Measurements from ENCODE around the gene TMEM240. TPM values are rescaled to one million over a fixed set of nuclear protein-coding genes. Genes with fewer than 3 reads are reported as not detected.
A peak's percentile ranks its signal among the peaks of the same experiment; 100 is the strongest.
"Not testable (repeated sequence)": the region's sequence is repeated elsewhere in the genome, so short reads cannot be mapped to it uniquely, and the experiment has no call there.

TMEM240 gene
- total RNA-seq, 1 experiment from 2014 or later = 1.1 TPM

DNA sequence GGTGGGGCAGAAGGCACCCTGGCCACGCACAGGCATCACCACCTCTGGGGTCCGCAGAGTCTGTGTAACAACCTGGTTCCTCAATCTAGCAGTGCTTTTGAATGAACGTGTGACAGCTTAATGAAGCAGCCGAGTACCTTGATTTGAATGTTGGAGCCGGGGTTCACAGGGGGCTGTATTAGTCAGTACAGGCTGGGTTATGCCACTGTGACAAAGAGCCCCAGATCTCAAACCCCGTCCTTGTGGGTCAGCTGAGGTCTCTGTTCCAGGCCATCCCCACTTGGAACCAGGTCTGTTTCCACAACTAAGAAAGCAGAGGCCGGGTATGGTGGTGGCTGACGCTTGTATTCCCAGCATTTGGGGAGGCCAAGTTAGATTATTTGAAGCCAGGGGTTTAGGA is 10.5 kb downstream of the TMEM240 start:
- in situ Hi-C loops (cut with HindIII; ENCODE audit: low sequenced_read_pairs) = no loop called here
- DNase-seq (ENCODE audit: low spot score) = no peak

- in situ Hi-C loops (cut with HindIII; ENCODE audit: low sequenced_read_pairs) = no loop called here
- no peak for DNase-seq (ENCODE audit: low spot score)
Measured at GRCh38 chr1:1529321-1529720, 11.1 kb downstream of the TMEM240 start.

GRCh38 chr1:1528301-1529267 is 11.8 kb downstream of the TMEM240 start:
- no peak for DNase-seq (ENCODE audit: low spot score)
- in situ Hi-C loops (cut with HindIII; ENCODE audit: low sequenced_read_pairs) = no loop called here

GRCh38 chr1:1527092-1527816 is 13.2 kb downstream of the TMEM240 start:
- no peak for DNase-seq (ENCODE audit: low spot score)
- in situ Hi-C loops (cut with HindIII; ENCODE audit: low sequenced_read_pairs) = no loop called here

DNA sequence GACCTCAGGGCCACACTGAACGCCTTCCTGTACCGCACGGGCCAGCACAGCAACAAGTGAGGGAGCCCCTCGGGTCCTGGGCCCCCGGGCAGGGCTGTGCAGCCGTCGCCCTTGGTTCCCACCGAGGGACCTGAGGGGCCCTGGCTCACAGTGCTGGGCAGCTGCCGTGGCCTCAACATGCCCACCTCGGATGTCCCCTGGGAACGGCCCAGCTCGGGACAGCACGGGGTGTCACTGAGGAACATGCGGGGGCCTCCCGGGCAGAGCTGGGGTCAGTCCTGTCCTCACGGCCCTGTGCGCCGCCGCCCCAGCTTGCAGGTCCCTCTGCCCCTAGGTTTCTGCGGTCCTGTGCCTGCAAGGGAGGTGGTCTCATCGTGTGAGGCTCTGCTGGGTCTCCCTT is 13.9 kb downstream of the TMEM240 start:
- DNase-seq (ENCODE audit: low spot score); in situ Hi-C loops (cut with HindIII; ENCODE audit: low sequenced_read_pairs): not testable (repeated sequence)

GRCh38 chr1:1524750-1525383 is 15.6 kb downstream of the TMEM240 start:
- in situ Hi-C loops (cut with HindIII; ENCODE audit: low sequenced_read_pairs); DNase-seq (ENCODE audit: low spot score): not testable (repeated sequence)

DNA sequence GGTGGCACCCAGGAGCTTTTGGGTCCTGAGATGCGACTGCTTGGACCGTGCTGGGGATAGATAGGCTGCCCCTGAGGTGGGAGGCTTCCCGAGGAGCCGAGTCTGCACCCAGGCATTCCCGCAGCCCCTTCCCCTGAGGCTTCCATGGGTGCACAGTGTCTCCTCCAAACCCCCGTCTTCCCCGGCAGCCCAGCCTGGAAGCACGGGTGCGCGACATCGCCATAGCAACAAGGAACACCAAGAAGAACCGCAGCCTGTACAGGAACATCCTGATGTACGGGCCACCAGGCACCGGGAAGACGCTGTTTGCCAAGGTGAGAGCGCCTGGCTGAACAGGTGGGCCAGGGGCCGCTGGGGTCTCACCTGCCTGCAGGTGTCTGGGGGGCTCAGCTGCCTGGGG is 16.8 kb downstream of the TMEM240 start:
- DNase-seq (ENCODE audit: low spot score); in situ Hi-C loops (cut with HindIII; ENCODE audit: low sequenced_read_pairs): not testable (repeated sequence)

DNA sequence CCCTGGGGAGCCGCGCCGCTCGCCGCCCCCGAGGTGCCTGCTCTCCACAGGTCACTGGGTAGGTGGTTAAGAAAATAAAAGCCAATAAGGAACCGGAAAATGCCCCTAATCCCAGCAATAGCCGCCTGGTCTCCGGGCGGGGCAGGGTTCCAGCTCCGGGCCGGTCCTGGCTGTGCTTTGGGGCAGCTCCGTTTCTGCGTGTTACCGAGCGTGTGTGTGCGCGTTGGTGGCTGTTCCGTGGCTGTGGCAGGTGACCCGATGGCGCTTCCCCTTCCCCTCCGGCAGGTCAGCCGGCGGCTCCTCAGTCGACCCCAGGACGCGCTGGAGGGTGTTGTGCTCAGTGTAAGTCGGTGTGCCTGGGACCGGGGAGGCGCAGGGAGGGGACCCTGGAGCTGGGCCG is 17.2 kb downstream of the TMEM240 start:
- DNase-seq (ENCODE audit: low spot score); in situ Hi-C loops (cut with HindIII; ENCODE audit: low sequenced_read_pairs): not testable (repeated sequence)

- DNase-seq (ENCODE audit: low spot score); in situ Hi-C loops (cut with HindIII; ENCODE audit: low sequenced_read_pairs): not testable (repeated sequence)
Measured at GRCh38 chr1:1522536-1522935, 17.9 kb downstream of the TMEM240 start.

DNA sequence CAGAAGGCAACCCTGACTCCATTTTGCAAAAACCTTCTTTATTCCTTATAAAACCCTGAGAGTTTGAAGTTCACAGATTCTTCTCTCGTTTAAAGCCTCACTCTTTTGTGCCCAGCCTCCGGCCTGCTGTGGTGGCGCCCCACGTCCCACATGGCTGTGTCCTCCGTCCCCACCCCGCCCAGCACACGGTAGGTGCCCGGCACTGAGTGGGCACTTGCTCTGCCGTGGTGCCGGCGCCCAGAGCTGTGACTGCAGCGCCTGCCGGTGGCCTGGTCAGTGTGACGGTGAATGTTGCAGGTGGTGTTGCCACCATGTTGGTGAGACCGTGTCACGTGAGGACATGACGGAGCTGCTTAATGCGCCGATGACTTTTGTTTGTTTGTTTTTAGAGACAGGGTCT is 19.1 kb downstream of the TMEM240 start:
- no peak for DNase-seq (ENCODE audit: low spot score)
- in situ Hi-C loops (cut with HindIII; ENCODE audit: low sequenced_read_pairs) = no loop called here

- in situ Hi-C loops (cut with HindIII; ENCODE audit: low sequenced_read_pairs); DNase-seq (ENCODE audit: low spot score): not testable (repeated sequence)
Measured at GRCh38 chr1:1519805-1520505, 20.5 kb downstream of the TMEM240 start.

DNA sequence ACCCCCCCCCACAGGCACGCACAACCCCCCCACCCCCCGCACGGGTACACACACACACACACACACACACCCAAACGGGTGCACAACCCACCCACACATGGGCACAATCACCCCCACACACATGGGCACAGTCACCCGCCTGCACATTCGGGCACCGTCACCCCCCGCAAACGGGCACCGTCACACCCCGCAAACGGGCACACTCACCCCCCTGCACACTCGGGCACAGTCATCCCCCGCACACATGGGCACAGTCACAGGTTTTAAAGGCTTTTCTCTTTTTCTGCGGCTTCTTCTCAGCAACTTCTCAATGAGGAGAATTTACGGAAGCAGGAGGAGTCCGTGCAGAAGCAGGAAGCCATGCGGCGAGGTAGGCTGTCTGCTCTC is 21.8 kb downstream of the TMEM240 start:
- DNase-seq (ENCODE audit: low spot score) = not testable (repeated sequence)

GRCh38 chr1:1517973-1518620 is 22.3 kb downstream of the TMEM240 start:
- DNase-seq (ENCODE audit: low spot score) = no peak

More for the DNA sequence above, 21.8 kb downstream of the TMEM240 start:
- in situ Hi-C loops (cut with HindIII; ENCODE audit: low sequenced_read_pairs) = not testable (repeated sequence)

DNA sequence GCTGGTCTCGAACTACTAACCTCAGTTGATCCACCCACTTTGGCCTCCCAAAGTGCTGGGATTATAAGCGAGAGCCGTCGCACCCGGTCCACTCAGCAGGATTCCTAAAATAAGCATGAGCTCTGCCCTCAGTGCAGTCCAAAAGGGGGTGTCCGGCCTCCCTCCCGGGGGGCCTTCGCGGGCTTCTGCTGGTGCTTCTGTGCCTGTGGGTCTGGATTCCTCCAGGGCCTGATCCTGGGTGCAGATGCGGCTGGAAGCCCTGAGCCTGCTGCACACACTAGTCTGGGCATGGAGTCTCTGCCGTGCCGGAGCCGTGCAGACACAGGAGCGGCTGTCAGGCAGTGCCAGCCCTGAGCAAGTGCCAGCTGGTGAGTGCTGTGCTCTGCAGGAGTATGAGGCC is 23.5 kb downstream of the TMEM240 start:
- in situ Hi-C loops (cut with HindIII; ENCODE audit: low sequenced_read_pairs); DNase-seq (ENCODE audit: low spot score): not testable (repeated sequence)

More at GRCh38 chr1:1517973-1518620, 22.3 kb downstream of the TMEM240 start:
- in situ Hi-C loops (cut with HindIII; ENCODE audit: low sequenced_read_pairs) = no loop called here

- in situ Hi-C loops (cut with HindIII; ENCODE audit: low sequenced_read_pairs); DNase-seq (ENCODE audit: low spot score): not testable (repeated sequence)
Measured at GRCh38 chr1:1514376-1514775, 26.0 kb downstream of the TMEM240 start.

DNA sequence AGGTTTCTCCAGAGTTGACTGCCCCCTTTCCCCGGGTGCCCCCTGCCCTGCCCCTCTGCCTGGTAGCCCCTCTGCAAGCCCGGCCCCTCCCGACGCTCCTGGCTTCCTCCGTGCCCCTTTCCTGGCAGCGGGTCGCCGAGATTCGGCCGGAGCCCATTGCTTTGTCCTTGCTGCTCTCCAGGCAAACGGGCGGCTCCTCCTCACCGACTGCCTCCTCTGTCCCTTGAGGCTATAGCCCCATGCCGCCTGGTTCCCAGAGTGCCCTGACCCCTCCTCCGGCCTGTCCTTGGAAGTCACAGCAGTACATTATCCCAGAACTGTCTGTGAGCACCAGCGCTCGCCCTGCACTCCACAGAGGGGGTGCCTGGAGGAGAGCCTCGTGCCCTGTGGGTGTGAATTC is 26.7 kb downstream of the TMEM240 start:
- DNase-seq (ENCODE audit: low spot score); in situ Hi-C loops (cut with HindIII; ENCODE audit: low sequenced_read_pairs): not testable (repeated sequence)

- in situ Hi-C loops (cut with HindIII; ENCODE audit: low sequenced_read_pairs) = not testable (repeated sequence)
Measured at GRCh38 chr1:1512425-1512824, 28.0 kb downstream of the TMEM240 start.

GRCh38 chr1:1511533-1512285 is 28.7 kb downstream of the TMEM240 start, which contains the start of gene ATAD3A:
TSS of gene ATAD3A (plus strand) at chr1:1512162. CDS start at chr1:1512269, 107 bp downstream.
- peak; percentile 96 for DNase-seq (ENCODE audit: low spot score)
- in situ Hi-C loops (cut with HindIII; ENCODE audit: low sequenced_read_pairs) = no loop called here

More at GRCh38 chr1:1512425-1512824, 28.0 kb downstream of the TMEM240 start:
- DNase-seq (ENCODE audit: low spot score) = not testable (repeated sequence)
